HepG2 (cell line): ENCODE measurements around the gene IQUB. TPM values are rescaled to one million over a fixed set of nuclear protein-coding genes. Genes with fewer than 3 reads are reported as not detected.

Experiments
- ATAC-seq: fragments of 200-7000 bp; cut with Tn5 transposase; 3 replicates; pipeline ENCODE4 v1.9.1; 2020; ENCODE audit warnings: mild to moderate bottlenecking, moderate library complexity
- BruUV-seq: library from RNA; stranded (reverse); fragments of 400-500 nt; replicated peaks from 2 replicates; lab custom pipeline; 2021; lab: Mats Ljungman, UMichigan
- CTCF ChIA-PET: fragments of 300-600 bp; formaldehyde crosslinking; extraction: SDS; loops from one replicate; lab custom pipeline; 2021; ENCODE audit warnings: low total read pairs, inconsistent platforms, low intra/inter-chr PET ratio; lab: Yijun Ruan, JAX
- POLR2A ChIA-PET: fragments of 350-600 bp; sonication (Branson Sonifier 250); formaldehyde crosslinking; loops from one replicate; lab custom pipeline; 2020; ENCODE audit warnings: antibody characterized with exemption, inconsistent platforms; lab: Yijun Ruan, JAX
- DNase-seq: peaks from one replicate; pipeline ENCODE4 v3.0.0-alpha.2; 2015; ENCODE audit warnings: low spot score
- FAIRE-seq: peaks from 3 replicates; lab custom pipeline; 2011; peaks lifted over from hg19 to GRCh38; lab: Jason Lieb, UNC
- H2AFZ ChIP-seq: one replicate; pipeline ENCODE4 v1.6.1; 2011; ENCODE audit warnings: low read length, inconsistent platforms
- H3K27ac ChIP-seq: fragments of 300-600 bp; 3 replicates; pipeline ENCODE4 v1.8.0; 2011; ENCODE audit warnings: mixed run types, mild to moderate bottlenecking, mixed read lengths, low read length, inconsistent platforms; ENCODE audit not compliant: insufficient read depth; ENCODE audit errors: extremely low read length
- H3K27me3 ChIP-seq, 2 experiments: fragments of 200-600 bp in 1 of 2; 2 replicates in 1 of 2; 3 replicates in 1 of 2; pipeline versions ENCODE4 v1.6.0 to v1.8.0; 2011; ENCODE audit warnings: low read length in 2 of 2, mild to moderate bottlenecking in 2 of 2, moderate library complexity in 2 of 2, inconsistent platforms in 1 of 2; ENCODE audit not compliant: insufficient read depth in 2 of 2, control insufficient read depth in 1 of 2
- H3K36me3 ChIP-seq, 2 experiments: fragments of 200-600 bp in 1 of 2; replicated peaks in 1 of 2; 2 replicates in 1 of 2; 3 replicates in 1 of 2; pipeline versions ENCODE4 v1.5.1 to v1.8.0; 2011; ENCODE audit warnings: low read length in 2 of 2, inconsistent platforms in 1 of 2; ENCODE audit not compliant: insufficient read depth in 2 of 2, control insufficient read depth in 1 of 2
- H3K4me1 ChIP-seq: 2 replicates; pipeline ENCODE4 v1.5.1; 2012; ENCODE audit warnings: low read length, inconsistent platforms; ENCODE audit not compliant: insufficient read depth
- H3K4me2 ChIP-seq: 2 replicates; pipeline ENCODE4 v1.6.0; 2011; ENCODE audit warnings: low read depth, low read length, inconsistent platforms
- H3K4me3 ChIP-seq, 3 experiments: fragments of 200-600 bp in 1 of 3; sonication (generic), shearing (Covaris generic) in 1 of 3; replicated peaks in 1 of 3; 2 replicates each; pipeline ENCODE4 v1.5.1; 2011 to 2016; ENCODE audit warnings: low read length in 3 of 3, inconsistent platforms in 2 of 3, low read depth in 2 of 3, mild to moderate bottlenecking in 2 of 3, control low read depth in 1 of 3, mixed read lengths in 1 of 3; ENCODE audit not compliant: insufficient read depth in 1 of 3
- H3K79me2 ChIP-seq: one replicate; pipeline ENCODE4 v1.6.1; 2011; ENCODE audit warnings: low read length, inconsistent platforms; ENCODE audit not compliant: insufficient read depth
- H3K9ac ChIP-seq: 2 replicates; pipeline ENCODE4 v1.6.0; 2011; ENCODE audit warnings: mild to moderate bottlenecking, low read depth, low read length, inconsistent platforms; ENCODE audit not compliant: insufficient read depth
- H3K9me3 ChIP-seq: 2 replicates; pipeline ENCODE4 v1.5.1; 2012; ENCODE audit warnings: mild to moderate bottlenecking, low read length
- H4K20me1 ChIP-seq: 2 replicates; pipeline ENCODE4 v1.6.0; 2011; ENCODE audit warnings: inconsistent platforms, mild to moderate bottlenecking, low read length, moderate library complexity; ENCODE audit not compliant: insufficient read depth
- MTF2 ChIP-seq: sonication (generic); formaldehyde crosslinking; IDR thresholded peaks from 2 replicates; pipeline ENCODE4 v1.5.0; 2020; ENCODE audit warnings: missing genetic modification reagents, borderline replicate concordance
- SMARCC2 ChIP-seq: fragments of 450-650 bp; IDR thresholded peaks from 2 replicates; pipeline ENCODE4 v1.6.1; 2017; ENCODE audit warnings: antibody characterized with exemption, mild to moderate bottlenecking
- TRIM24 ChIP-seq: sonication (generic); formaldehyde crosslinking; IDR thresholded peaks from 2 replicates; pipeline ENCODE4 v1.8.0; 2022; ENCODE audit warnings: mild to moderate bottlenecking, missing genetic modification reagents
- ZXDC ChIP-seq: sonication (generic); formaldehyde crosslinking; IDR thresholded peaks from 2 replicates; pipeline ENCODE4 v1.5.0; 2020; ENCODE audit warnings: mild to moderate bottlenecking, missing genetic modification reagents
- WGBS: methylation state at CpG from one replicate; pipeline ENCODE4 v1.1.6; 2017; ENCODE audit warnings: low lambda C conversion rate; 5-methylcytosine and 5-hydroxymethylcytosine counted together
- in situ Hi-C: cut with HindIII; loops from 2 replicates; pipeline ENCODE4 v1.10.0; 2017; ENCODE audit warnings: low pct_unique_long_range_greater_than_20kb; ENCODE audit not compliant: extremely low pct_ligation_motif_present
- intact Hi-C: fragments of 100-400 bp; cut with micrococcal nuclease; formaldehyde crosslinking; loops from one replicate; pipeline ENCODE4 v1.10.0; 2022; ENCODE audit not compliant: unreplicated experiment
- polyA plus RNA-seq, 8 experiments: library from polyadenylated mRNA; depleted of rRNA in 3 of 8; stranded (reverse) in 7 of 8; unstranded in 1 of 8; fragments of >200 nt; fragmentation: Illumina TruSeq in 4 of 8; extraction: Trizol in 4 of 8; gene quantifications; 2 replicates each; pipeline versions ENCODE4 v1.2.1 to v1.2.3, GENCODE V29; 2011 to 2016; ENCODE audit warnings: low read depth in 4 of 8, missing spikeins in 1 of 8, mixed read lengths in 1 of 8; ENCODE audit not compliant: insufficient read depth in 1 of 8
- total RNA-seq, 5 experiments: library from RNA; depleted of rRNA; stranded (reverse); fragments of >200 nt; fragmentation: Illumina TruSeq; extraction: Trizol; gene quantifications; 2 replicates each; pipeline ENCODE4 v1.2.3, GENCODE V29; 2016; ENCODE audit warnings: low read depth in 1 of 5

Gene IQUB
- total and polyA plus RNA-seq, 2 of the 13 experiments (the other 11 are each of a cell fraction or from before 2014, with no cell fraction given), result 0.07 TPM; not detected in 1

GRCh38 chr7:123432601-123433000 lies 101.8 kb downstream of the IQUB start:
- in situ Hi-C loops (no loop called here), intact Hi-C loops (no loop called here)
- no peak for ATAC-seq

More at GRCh38 chr7:123432601-123433000, 101.8 kb downstream of the IQUB start:
- Histone ChIP-seq H3K4me1 (no peaks in the 10 kb centered on the region), H2AFZ (no peak overlapping the region), H3K4me2 (no peak overlapping the region), H3K27me3 (no peaks in the 10 kb centered on the region), H3K4me3 (no peak overlapping the region), H3K9ac (no peak overlapping the region), H3K27ac (no peak overlapping the region), H3K36me3 (no peaks in the 10 kb centered on the region), H3K79me2 (no peaks in the 10 kb centered on the region), H4K20me1 (no peaks in the 10 kb centered on the region), H3K9me3 (no peaks in the 10 kb centered on the region)
- 0% methylated on average over 2 of the region's 2 CpGs for WGBS
- no peak for DNase-seq
- POLR2A ChIA-PET, result no interaction called here
- no peak for FAIRE-seq
- CTCF ChIA-PET, result no interaction called here
- TF ChIP-seq MTF2 (CRISPR knock-in tag) (no peak), ZXDC (CRISPR knock-in tag) (no peak), TRIM24 (no peak), SMARCC2 (no peak)
- no TSS peak for BruUV-seq
